HepG2 (cell line): ENCODE measurements around the gene CENPE. TPM values are rescaled to one million over a fixed set of nuclear protein-coding genes. Genes with fewer than 3 reads are reported as not detected.

Experiments used
- BHLHE40 ChIP-seq: IDR thresholded peaks from 2 replicates; pipeline ENCODE4 v1.6.1; 2011; ENCODE audit warnings: low read length, improper control_type of control experiment
- CSRNP2 ChIP-seq: sonication (generic); formaldehyde crosslinking; conservative IDR thresholded peaks from 2 replicates; pipeline ENCODE4 v1.8.0; 2022; ENCODE audit warnings: low read depth, missing genetic modification reagents
- JDP2 ChIP-seq: sonication (generic); formaldehyde crosslinking; IDR thresholded peaks from 2 replicates; pipeline ENCODE4 v1.8.1; 2022; ENCODE audit warnings: missing genetic modification reagents, borderline replicate concordance
- JUND ChIP-seq: sonication (generic); formaldehyde crosslinking; IDR thresholded peaks from 2 replicates; pipeline ENCODE4 v1.8.0; 2022; ENCODE audit warnings: mild to moderate bottlenecking, missing genetic modification reagents
- KLF9 ChIP-seq: IDR thresholded peaks from 2 replicates; pipeline ENCODE4 v1.6.1; 2016; ENCODE audit warnings: low read depth
- LBX2 ChIP-seq: sonication (generic); formaldehyde crosslinking; IDR thresholded peaks from 2 replicates; pipeline ENCODE4 v1.5.0; 2020; ENCODE audit warnings: missing genetic modification reagents, mild to moderate bottlenecking, borderline replicate concordance
- NR2F1 ChIP-seq, 2 experiments: fragments of 450-650 bp in 1 of 2; formaldehyde crosslinking in 1 of 2; IDR thresholded peaks; 2 replicates each; pipeline versions ENCODE4 v1.5.0 to v1.6.1; 2016 to 2020; ENCODE audit warnings: mild to moderate bottlenecking in 1 of 2, missing compliant biosample characterization in 1 of 2, missing genetic modification reagents in 1 of 2, moderate library complexity in 1 of 2
- PAWR ChIP-seq: sonication (generic); formaldehyde crosslinking; IDR thresholded peaks from 2 replicates; pipeline ENCODE4 v1.4.0; 2020; ENCODE audit warnings: missing genetic modification reagents, mild to moderate bottlenecking, borderline replicate concordance
- SAP130 ChIP-seq: IDR thresholded peaks from 2 replicates; pipeline ENCODE4 v1.6.1; 2016; ENCODE audit warnings: low read depth
- SP5 ChIP-seq: IDR thresholded peaks from 2 replicates; pipeline ENCODE4 v1.6.1; 2016; ENCODE audit warnings: low read depth, borderline replicate concordance
- TCF7 ChIP-seq: sonication (generic); IDR thresholded peaks from 2 replicates; pipeline ENCODE4 v1.6.1; 2016; ENCODE audit warnings: antibody characterized with exemption, low read depth
- TRAFD1 ChIP-seq: sonication (generic); formaldehyde crosslinking; IDR thresholded peaks from 2 replicates; pipeline ENCODE4 v1.5.1; 2020; ENCODE audit warnings: missing genetic modification reagents, mild to moderate bottlenecking, borderline replicate concordance
- U2AF2 ChIP-seq: fragments of 200-400 bp; formaldehyde crosslinking; IDR thresholded peaks from 2 replicates; pipeline ENCODE4 v1.6.1; 2017; ENCODE audit warnings: low read depth, mild to moderate bottlenecking, low read length
- YY1 ChIP-seq: IDR thresholded peaks from 2 replicates; pipeline ENCODE4 v1.6.1; 2011; ENCODE audit warnings: low read length, low read depth, moderate library complexity, mild to moderate bottlenecking; ENCODE audit not compliant: insufficient read depth, insufficient replicate concordance
- ZNF326 ChIP-seq: sonication (generic); formaldehyde crosslinking; IDR thresholded peaks from 2 replicates; pipeline ENCODE4 v1.4.0; 2020; ENCODE audit warnings: missing genetic modification reagents, borderline replicate concordance
- ZNF33A ChIP-seq: sonication (generic); formaldehyde crosslinking; IDR thresholded peaks from 2 replicates; pipeline ENCODE4 v1.5.1; 2020; ENCODE audit warnings: missing genetic modification reagents, mild to moderate bottlenecking, moderate library complexity, borderline replicate concordance
- ZNF577 ChIP-seq: sonication (generic); formaldehyde crosslinking; IDR thresholded peaks from 2 replicates; pipeline ENCODE4 v1.4.0; 2020; ENCODE audit warnings: mild to moderate bottlenecking, low read depth, missing genetic modification reagents, borderline replicate concordance
- ZNF614 ChIP-seq: IDR thresholded peaks from 2 replicates; pipeline ENCODE4 v1.6.1; 2018; ENCODE audit warnings: missing biosample characterization, missing genetic modification reagents, inconsistent platforms, borderline replicate concordance
- ZNF660 ChIP-seq: sonication (generic); formaldehyde crosslinking; IDR thresholded peaks from 2 replicates; pipeline ENCODE4 v1.5.1; 2020; ENCODE audit warnings: mild to moderate bottlenecking, low read depth, missing genetic modification reagents, borderline replicate concordance
- ZNF720 ChIP-seq: sonication (generic); formaldehyde crosslinking; IDR thresholded peaks from 2 replicates; pipeline ENCODE4 v1.4.0; 2020; ENCODE audit warnings: missing genetic modification reagents
- ZNF784 ChIP-seq: sonication (generic); formaldehyde crosslinking; IDR thresholded peaks from 2 replicates; pipeline ENCODE4 v1.5.1; 2020; ENCODE audit warnings: missing genetic modification reagents, mild to moderate bottlenecking, borderline replicate concordance
- polyA plus RNA-seq, 8 experiments: library from polyadenylated mRNA; depleted of rRNA in 3 of 8; stranded (reverse) in 7 of 8; unstranded in 1 of 8; fragments of >200 nt; fragmentation: Illumina TruSeq in 4 of 8; extraction: Trizol in 4 of 8; gene quantifications; 2 replicates each; pipeline versions ENCODE4 v1.2.1 to v1.2.3, GENCODE V29; 2011 to 2016; ENCODE audit warnings: low read depth in 4 of 8, missing spikeins in 1 of 8, mixed read lengths in 1 of 8; ENCODE audit not compliant: insufficient read depth in 1 of 8
- total RNA-seq, 5 experiments: library from RNA; depleted of rRNA; stranded (reverse); fragments of >200 nt; fragmentation: Illumina TruSeq; extraction: Trizol; gene quantifications; 2 replicates each; pipeline ENCODE4 v1.2.3, GENCODE V29; 2016; ENCODE audit warnings: low read depth in 1 of 5
- TF ChIP-seq, protein P1 (sequence below): sonication (generic); formaldehyde crosslinking; IDR thresholded peaks from 2 replicates; pipeline ENCODE4 v1.8.0; 2022; ENCODE audit warnings: mild to moderate bottlenecking, missing genetic modification reagents, borderline replicate concordance

The CENPE gene
- total and polyA plus RNA-seq, 2 of the 13 experiments (the other 11 are each of a cell fraction or from before 2014, with no cell fraction given): 2.1 to 19.8 TPM

DNA sequence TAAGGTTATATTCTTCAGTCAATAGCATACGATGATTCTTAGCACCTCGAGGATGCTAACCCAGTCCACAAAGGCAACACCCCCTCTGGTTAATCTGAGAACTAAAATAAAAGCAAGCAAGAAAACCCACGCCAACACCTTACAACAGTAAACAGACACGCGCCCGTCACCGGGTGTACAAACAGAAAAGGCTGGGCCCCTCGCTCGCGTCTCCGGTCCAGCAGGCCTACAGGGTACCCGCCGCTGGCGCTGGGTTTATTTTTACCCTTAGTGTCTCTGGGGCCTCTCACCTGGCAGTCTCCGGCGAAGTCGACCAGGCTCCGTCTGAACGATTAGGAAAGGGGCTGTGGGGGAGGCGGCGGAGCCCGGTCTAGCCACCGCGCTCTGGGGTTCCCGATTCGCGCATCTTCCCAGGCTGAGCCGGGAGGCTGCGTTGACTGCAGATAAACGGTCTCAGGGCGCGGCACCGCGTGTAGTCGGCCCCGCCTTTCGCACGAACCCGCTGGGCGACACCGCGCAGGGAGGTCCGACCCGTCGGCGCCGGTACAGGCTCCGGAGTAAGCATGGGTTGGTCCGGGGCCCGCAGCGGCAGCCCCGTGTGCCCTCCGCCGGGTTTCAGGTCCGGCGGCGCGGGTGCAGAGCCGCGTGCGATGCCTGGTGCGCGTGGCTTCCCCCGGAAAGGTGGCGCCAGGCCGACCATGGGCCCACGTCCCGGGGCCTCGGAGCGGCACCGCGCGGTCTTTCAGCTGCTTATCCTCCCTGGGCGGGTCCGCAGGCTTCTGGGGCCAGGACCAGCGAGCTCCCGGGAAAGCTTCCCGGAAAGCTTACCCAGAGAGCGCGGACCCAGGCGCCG is 122.0 kb downstream of the CENPE start (continued):
- no peak; the same call in 1 of the 2 replicates for TF ChIP-seq ZNF784
- TF ChIP-seq BHLHE40: no peak
- no peak for TF ChIP-seq TRAFD1 (CRISPR knock-in tag)
- TF ChIP-seq ZNF577 (CRISPR knock-in tag): no peak
- no peak for TF ChIP-seq ZNF614 (CRISPR knock-in tag)
- TF ChIP-seq NR2F1 (CRISPR knock-in tag; IDR thresholded peaks at IDR 0.05): no peak
- TF ChIP-seq PAWR (CRISPR knock-in tag): no peak
- 0 out of 2 replicates have a peak, but pooled peaks have one; percentile 38 for TF ChIP-seq LBX2 (CRISPR knock-in tag)
- TF ChIP-seq, protein P1, sequence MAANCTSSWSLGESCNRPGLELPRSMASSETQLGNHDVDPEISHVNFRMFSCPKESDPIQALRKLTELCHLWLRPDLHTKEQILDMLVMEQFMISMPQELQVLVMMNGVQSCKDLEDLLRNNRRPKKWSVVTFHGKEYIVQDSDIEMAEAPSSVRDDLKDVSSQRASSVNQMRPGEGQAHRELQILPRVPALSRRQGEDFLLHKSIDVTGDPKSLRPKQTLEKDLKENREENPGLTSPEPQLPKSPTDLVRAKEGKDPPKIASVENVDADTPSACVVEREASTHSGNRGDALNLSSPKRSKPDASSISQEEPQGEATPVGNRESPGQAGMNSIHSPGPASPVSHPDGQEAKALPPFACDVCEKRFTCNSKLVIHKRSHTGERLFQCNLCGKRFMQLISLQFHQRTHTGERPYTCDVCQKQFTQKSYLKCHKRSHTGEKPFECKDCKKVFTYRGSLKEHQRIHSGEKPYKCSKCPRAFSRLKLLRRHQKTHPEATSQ (CRISPR knock-in tag): no peak
- TF ChIP-seq YY1: peak; percentile 12
- TF ChIP-seq JUND (CRISPR knock-in tag): peak; percentile 45; the same call in 1 of the 2 replicates
- TF ChIP-seq ZNF326 (CRISPR knock-in tag): no peak
- TF ChIP-seq JDP2 (CRISPR knock-in tag): no peak
- TF ChIP-seq KLF9 (CRISPR knock-in tag): no peak
- TF ChIP-seq SP5 (CRISPR knock-in tag): no peak
- peak; percentile 56; the same call in 1 of the 2 replicates for TF ChIP-seq U2AF2
- no peak for TF ChIP-seq ZNF33A (CRISPR knock-in tag)
- 0 out of 2 replicates have a peak, but pooled peaks have one; percentile 37 for TF ChIP-seq CSRNP2 (CRISPR knock-in tag)
- TF ChIP-seq ZNF660 (CRISPR knock-in tag): no peak
- TF ChIP-seq ZNF720: no peak
- no peak for TF ChIP-seq TCF7
- peak; percentile 61; the same call in 1 of the 2 replicates for TF ChIP-seq SAP130 (CRISPR knock-in tag)
